OCI-LY3 (cell line): ENCODE results near the gene ASPRV1.

Experiments used
- CTCF ChIP-seq: fragments of 200-600, 300-600 bp; sonication (generic); IDR thresholded peaks from 2 replicates; pipeline ENCODE4 v1.5.1; 2014; ENCODE audit warnings: antibody characterized with exemption, low read length, low read depth
- EZH2phosphoT487 ChIP-seq: fragments of 200-600 bp; shearing (Covaris generic); IDR thresholded peaks from 2 replicates; pipeline ENCODE4 v1.6.1; 2018; ENCODE audit warnings: antibody characterized with exemption, mixed run types, low read depth

GRCh38 chr2:69934614-69934908 lies 26.9 kb downstream of the ASPRV1 start:
- TF ChIP-seq CTCF = no peak
- no peak for TF ChIP-seq EZH2phosphoT487
